Heart right ventricle (tissue), 16 donors: ENCODE measurements around the gene RASIP1. TPM values are rescaled to one million over a fixed set of nuclear protein-coding genes. Genes with fewer than 3 reads are reported as not detected.

Source experiments
- ATAC-seq, 8 donors: fragments of 200-7000 bp; cut with Tn5 transposase; one replicate each; pipeline ENCODE4 v1.9.1; 2020; ENCODE audit warnings: mild to moderate bottlenecking in 8 of 8, moderate library complexity in 8 of 8, moderate number of reproducible peaks in 1 of 8
- DNase-seq, 2 donors: peaks; one replicate each; pipeline ENCODE4 v3.0.0-alpha.2; 2020
- H3K27ac ChIP-seq, 10 donors: fragments of 200-600 bp; sonication (generic) in 2 of 10; one replicate each; pipeline versions ENCODE4 v1.5.0 to v1.8.0; 2020 to 2022; ENCODE audit warnings: mild to moderate bottlenecking in 3 of 10
- H3K27me3 ChIP-seq, 7 donors: fragments of 200-600 bp; one replicate each; pipeline ENCODE4 v1.8.0; 2021 to 2022; ENCODE audit warnings: mild to moderate bottlenecking in 2 of 7
- H3K36me3 ChIP-seq, 9 donors: fragments of 200-600 bp; sonication (generic) in 1 of 9; one replicate each; pipeline versions ENCODE4 v1.5.0 to v1.8.0; 2020 to 2022; ENCODE audit warnings: mild to moderate bottlenecking in 2 of 9
- H3K4me1 ChIP-seq, 9 donors: fragments of 200-600 bp; sonication (generic) in 1 of 9; one replicate each; pipeline versions ENCODE4 v1.5.0 to v1.8.0; 2020 to 2022; ENCODE audit warnings: mild to moderate bottlenecking in 4 of 9
- H3K4me3 ChIP-seq, 10 donors: fragments of 200-600 bp; sonication (generic) in 2 of 10; one replicate each; pipeline versions ENCODE4 v1.5.0 to v1.8.0; 2020 to 2022; ENCODE audit warnings: mild to moderate bottlenecking in 7 of 10, moderate library complexity in 2 of 10
- H3K9me3 ChIP-seq, 11 donors: fragments of 200-600 bp in 10 of 11; sonication (generic) in 2 of 11; one replicate each; pipeline versions ENCODE4 v1.5.0 to v1.8.0; 2013 to 2022; ENCODE audit warnings: mild to moderate bottlenecking in 2 of 11, control low read depth in 1 of 11, moderate library complexity in 1 of 11
- WGBS, 2 donors: extraction: QIAGEN DNeasy Blood & Tissue Kit; methylation state at CpG; one replicate each; pipeline ENCODE4 v1.1.7; 2013; ENCODE audit warnings: inconsistent platforms in 1 of 2; 5-methylcytosine and 5-hydroxymethylcytosine counted together
- intact Hi-C, 10 donors: fragments of 100-400 bp; cut with DNase I; formaldehyde crosslinking; loops; one replicate each; pipeline versions ENCODE4 v1.11.1 to v1.14.2; 2022
- polyA plus RNA-seq, 2 donors: library from polyadenylated mRNA; stranded (reverse); fragments of 200-250 nt; gene quantifications; one replicate each; pipeline ENCODE4 v1.2.3, GENCODE V29; 2013
- total RNA-seq, 10 donors: library from RNA; stranded (reverse); fragmentation: NEBNext Ultra II Directional in 3 of 10; extraction: Animal tissue kit (Norgen Biotek cat#: 25700) in 3 of 10; gene quantifications; one replicate each; pipeline versions ENCODE4 v1.2.1 to v1.2.4, GENCODE V29; 2021 to 2023
- TF ChIP-seq, protein P1 (sequence below), 9 donors: fragments of 200-600 bp; sonication (generic) in 2 of 9; IDR thresholded peaks; one replicate each; pipeline versions ENCODE4 v1.5.0 to v1.8.0; 2021 to 2022; ENCODE audit warnings: antibody characterized with exemption in 9 of 9, mild to moderate bottlenecking in 5 of 9, moderate library complexity in 1 of 9
- donor health status: Arrhythmogenic right ventricular cardiomyopathy.
- donor health status: ischemic (EF 13 %, LVEDD 7.1; RV severe dilation, severe dysfunction).
- donor health status: healthy with polysubstance abuse.
- donor health status: DM: no; HTN: yes; CAD: no.
- donor health status: DM: no; HTN: no; CAD: no.
- donor health status: ischemic (EF 25% LVEDD 6.9; RV normal size, moderate dysfunction).
- donor health status: ischemic (EF 25% LVEDD 5.7; RV mildly dilated, moderate dysfunction).
- donor health status: healthy.
- donor health status: DM: yes; HTN: yes; CAD: no.
- donor health status: Ischemic cardiomyopathy.
- donor health status: ischemic (EF 35%, LVEDD 5.7; RV mildly dilated, moderate dysfunction).
- donor health status: nonischemic (EF 11% LVEDD 7.7; RV severe dilation, severe dysfunction).
- donor health status: DM: yes; HTN: yes; CAD: no.
- donor health status: PGD.
- donor health status: ischemic (EF 29% LVEDD 5.4; RV normal size, mild dysfunction).
- donor health status: nonischemic (EF 23%, LVEDD 6.1; RV moderate dilation, normal function).

The RASIP1 gene
- total and polyA plus RNA-seq, 12 donors: 13.6 to 27.3 (median 16.2) TPM

DNA sequence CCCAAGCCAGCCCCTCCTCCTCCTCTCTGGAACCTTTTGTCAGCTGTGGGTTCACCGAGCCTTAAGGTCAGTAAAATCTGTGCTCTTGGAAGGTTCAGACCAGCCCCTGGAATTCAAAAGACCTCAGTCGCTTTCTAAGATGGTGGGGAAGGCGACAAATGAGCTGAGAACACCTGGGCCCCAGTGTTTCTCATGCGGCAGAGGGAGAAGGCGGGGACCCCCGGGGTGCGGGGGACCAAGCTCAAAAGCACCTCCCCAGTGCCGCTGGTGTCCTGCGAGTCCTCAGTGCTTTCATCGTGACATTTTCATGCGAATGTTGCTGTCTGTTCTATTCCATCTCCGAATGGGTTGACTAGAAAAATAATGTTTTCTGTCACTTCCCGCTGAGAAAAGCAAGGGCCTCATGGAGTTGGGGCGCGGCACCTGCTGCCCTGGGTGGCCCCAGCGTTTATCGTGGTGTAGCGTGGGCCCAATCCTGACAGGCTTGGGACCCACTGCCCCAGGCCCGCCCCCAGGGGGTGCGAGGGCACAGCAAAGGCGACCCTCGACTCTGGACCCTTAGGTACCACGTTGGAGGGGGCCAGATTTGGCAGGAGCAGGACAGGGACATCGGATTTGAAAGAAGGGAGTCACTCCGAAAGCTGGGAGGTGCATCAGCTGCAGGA lies 66.8 kb downstream of the RASIP1 start:
- Histone ChIP-seq H3K9me3 (no peaks in the 10 kb centered on the region), H3K36me3 (no peaks in the 10 kb centered on the region), H3K27me3 (peaks cover 0 to 5% (median 0%) of the 10 kb centered on the region in 7 donors), H3K4me3 (no peak overlapping the region), H3K4me1 (peaks cover 0 to 10% (median 9%) of the 10 kb centered on the region in 9 donors), H3K27ac (no peak overlapping the region)
- ATAC-seq (no peak), DNase-seq (no peak)
- intact Hi-C loops: loop anchor here in 8 of 10 donors (2.0 to 10.0 kb wide), 6 partner anchors 27 to 171 kb away; partner anchors contain the start of genes CA11 (in 1 of the 8) and HSD17B14 (in 1 of the 8)
- 79 to 82% methylated on average over 25 of the region's 25 CpGs for WGBS, 2 donors
- TF ChIP-seq, protein P1, sequence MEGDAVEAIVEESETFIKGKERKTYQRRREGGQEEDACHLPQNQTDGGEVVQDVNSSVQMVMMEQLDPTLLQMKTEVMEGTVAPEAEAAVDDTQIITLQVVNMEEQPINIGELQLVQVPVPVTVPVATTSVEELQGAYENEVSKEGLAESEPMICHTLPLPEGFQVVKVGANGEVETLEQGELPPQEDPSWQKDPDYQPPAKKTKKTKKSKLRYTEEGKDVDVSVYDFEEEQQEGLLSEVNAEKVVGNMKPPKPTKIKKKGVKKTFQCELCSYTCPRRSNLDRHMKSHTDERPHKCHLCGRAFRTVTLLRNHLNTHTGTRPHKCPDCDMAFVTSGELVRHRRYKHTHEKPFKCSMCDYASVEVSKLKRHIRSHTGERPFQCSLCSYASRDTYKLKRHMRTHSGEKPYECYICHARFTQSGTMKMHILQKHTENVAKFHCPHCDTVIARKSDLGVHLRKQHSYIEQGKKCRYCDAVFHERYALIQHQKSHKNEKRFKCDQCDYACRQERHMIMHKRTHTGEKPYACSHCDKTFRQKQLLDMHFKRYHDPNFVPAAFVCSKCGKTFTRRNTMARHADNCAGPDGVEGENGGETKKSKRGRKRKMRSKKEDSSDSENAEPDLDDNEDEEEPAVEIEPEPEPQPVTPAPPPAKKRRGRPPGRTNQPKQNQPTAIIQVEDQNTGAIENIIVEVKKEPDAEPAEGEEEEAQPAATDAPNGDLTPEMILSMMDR (IDR thresholded peaks at IDR 0.05): no peak

DNA sequence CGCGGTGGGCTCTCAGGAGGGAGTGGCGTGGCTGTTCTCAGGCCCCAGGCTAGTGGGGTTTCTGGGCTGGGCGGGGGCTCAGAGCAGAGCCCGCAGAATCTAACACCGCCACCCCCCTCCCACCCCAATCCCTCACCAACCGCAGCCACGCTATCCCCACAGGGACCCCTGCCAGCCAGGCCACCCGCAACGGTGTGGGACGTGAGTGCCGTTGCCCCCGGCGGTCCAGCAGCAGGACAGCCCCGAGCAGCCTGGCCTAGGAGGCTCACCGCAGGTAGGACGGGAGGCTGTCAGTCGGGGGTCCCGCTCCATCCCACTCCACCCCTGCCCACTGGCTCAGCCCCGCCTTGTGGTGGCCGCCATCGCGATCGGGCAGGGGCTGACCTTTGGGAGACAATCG lies 67.4 kb downstream of the RASIP1 start, which contains the start of gene NTN5:
Gene NTN5 (minus strand): TSS at position 24 of the 400 bp plus-strand sequence. CDS start 2,031 bp downstream, outside the sequence.
- no peaks in the 10 kb centered on the region for H3K9me3 ChIP-seq
- intact Hi-C loops: loop anchor here in 6 of 10 donors (10.0 kb wide), 4 partner anchors 62 to 172 kb away; partner anchors contain the start of gene HSD17B14 (in 1 of the 6)
- peaks cover 0 to 10% (median 9%) of the 10 kb centered on the region in 9 donors for H3K4me1 ChIP-seq
- no peak for ATAC-seq
- peaks cover 0 to 5% (median 0%) of the 10 kb centered on the region in 7 donors for H3K27me3 ChIP-seq
- 75 to 76% methylated on average over 25 of the region's 25 CpGs for WGBS, 2 donors
- no peak within 1 kb of the TSS for H3K4me3 ChIP-seq
- H3K36me3 ChIP-seq: no peaks in the 10 kb centered on the region
- no peak for DNase-seq
- no peak within 1 kb of the TSS for H3K27ac ChIP-seq
- TF ChIP-seq, protein P1 (IDR thresholded peaks at IDR 0.05): no peak

DNA sequence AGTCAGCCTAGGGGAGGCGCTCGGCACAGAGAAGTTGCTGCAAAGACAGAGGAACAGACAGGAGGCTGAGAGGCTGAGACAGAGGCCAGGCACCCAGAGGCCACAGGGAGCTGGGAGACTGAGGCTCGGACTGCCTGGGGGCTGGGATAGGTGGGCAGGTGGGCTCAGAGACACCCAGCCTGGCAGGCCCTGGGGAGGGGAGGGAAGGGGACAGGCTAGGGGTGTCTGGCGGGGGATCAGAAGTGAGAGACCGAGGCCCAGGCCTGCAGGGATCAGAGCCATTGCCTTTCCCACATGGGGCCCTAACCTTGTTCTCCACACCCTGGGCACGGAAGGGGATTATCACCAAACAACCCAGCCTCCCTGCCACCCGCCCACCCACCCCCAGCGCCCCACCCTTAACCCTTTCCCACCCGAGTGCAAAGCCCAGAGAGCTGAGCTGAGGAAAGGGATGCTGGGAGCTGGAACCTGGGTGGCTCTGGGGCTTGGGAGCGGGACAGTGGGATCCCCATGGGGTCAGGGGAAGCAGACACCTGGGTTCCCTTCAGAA lies 68.9 kb downstream of the RASIP1 start:
- Histone ChIP-seq H3K27me3 (peaks cover 0 to 5% (median 0%) of the 10 kb centered on the region in 7 donors), H3K9me3 (no peaks in the 10 kb centered on the region), H3K4me1 (peaks cover 0 to 10% (median 9%) of the 10 kb centered on the region in 9 donors), H3K27ac (no peak overlapping the region), H3K4me3 (no peak overlapping the region), H3K36me3 (no peaks in the 10 kb centered on the region)
- ATAC-seq (no peak), DNase-seq (no peak)
- TF ChIP-seq, protein P1 (IDR thresholded peaks at IDR 0.05): no peak
- 79 to 81% methylated on average over 10 of the region's 10 CpGs for WGBS, 2 donors
- intact Hi-C loops: loop anchor here in 6 of 10 donors (10.0 kb wide), 4 partner anchors 63 to 173 kb away; partner anchors contain the start of gene HSD17B14 (in 1 of the 6)

DNA sequence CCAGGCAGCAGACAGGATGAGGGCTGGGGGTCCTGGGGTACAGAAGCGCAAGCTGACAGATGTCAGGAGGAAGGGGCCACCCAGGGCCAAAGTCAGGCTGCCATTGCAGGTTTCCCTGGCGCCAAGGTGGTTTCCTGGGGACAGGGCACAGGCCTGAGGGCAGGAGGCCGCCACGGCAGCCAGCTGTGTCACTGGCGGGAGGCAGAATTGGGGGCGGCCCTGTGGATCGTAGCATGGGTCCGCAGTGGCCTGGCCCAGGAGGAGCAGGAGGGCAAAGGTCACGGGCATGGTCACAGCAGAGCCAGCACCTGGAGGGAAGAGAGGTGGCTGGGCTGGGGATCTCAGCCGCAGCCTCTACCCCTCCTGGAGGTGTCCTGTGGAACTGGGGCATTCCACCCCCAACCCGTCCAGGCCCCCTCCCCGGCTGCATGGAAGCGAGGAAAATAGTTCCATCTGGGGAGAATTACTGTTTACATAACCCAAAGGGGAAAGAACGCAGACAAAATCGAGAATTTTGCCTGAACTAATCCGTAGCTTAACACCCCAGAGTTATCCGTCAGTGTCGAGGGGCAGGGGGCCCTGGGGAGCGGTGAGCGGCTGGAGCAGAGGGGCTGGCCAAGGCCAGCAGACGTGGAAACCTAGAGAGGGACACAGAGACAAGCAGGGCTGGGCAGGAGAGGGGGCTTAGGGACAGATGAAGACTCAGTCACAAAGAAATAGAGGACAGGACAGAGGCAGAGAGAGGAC lies 69.5 kb downstream of the RASIP1 start:
- no peak overlapping the region for H3K4me3 ChIP-seq
- H3K27ac ChIP-seq: no peak overlapping the region
- H3K9me3 ChIP-seq: no peaks in the 10 kb centered on the region
- peaks cover 0 to 10% (median 9%) of the 10 kb centered on the region in 9 donors for H3K4me1 ChIP-seq
- TF ChIP-seq, protein P1 (IDR thresholded peaks at IDR 0.05): no peak
- peaks cover 0 to 5% (median 0%) of the 10 kb centered on the region in 7 donors for H3K27me3 ChIP-seq
- intact Hi-C loops: loop anchor here in 6 of 10 donors (10.0 kb wide), 4 partner anchors 64 to 174 kb away; partner anchors contain the start of gene HSD17B14 (in 1 of the 6)
- WGBS, 2 donors: 87 to 88% methylated on average over 21 of the region's 21 CpGs
- DNase-seq (no peak), ATAC-seq (no peak)
- H3K36me3 ChIP-seq: no peaks in the 10 kb centered on the region
